CD14-positive monocyte (primary cell): ENCODE results near the gene SNX22. TPM values are rescaled to one million over a fixed set of nuclear protein-coding genes. Genes with fewer than 3 reads are reported as not detected.
A peak's percentile ranks its signal among the peaks of the same experiment; 100 is the strongest.

Source experiments
- DNase-seq, 3 donors: peaks; one replicate each; pipeline ENCODE4 v3.0.0-alpha.2; 2011 to 2022
- H2AFZ ChIP-seq: 2 replicates; pipeline ENCODE4 v1.6.0; 2012; ENCODE audit warnings: mild to moderate bottlenecking, low read depth, low read length, inconsistent platforms; ENCODE audit not compliant: insufficient read depth, poor library complexity, severe bottlenecking
- H3K27ac ChIP-seq, 2 donors: 1 replicate in 1 of 2; 2 replicates in 1 of 2; pipeline ENCODE4 v1.5.1; 2012 to 2013; ENCODE audit warnings: low read length in 2 of 2, control low read depth in 1 of 2, inconsistent platforms in 1 of 2, low read depth in 1 of 2, mild to moderate bottlenecking in 1 of 2
- H3K27me3 ChIP-seq, 2 donors: one replicate each; pipeline versions ENCODE4 v1.6.0 to v1.6.1; 2011 to 2013; ENCODE audit warnings: low read length in 2 of 2; ENCODE audit not compliant: control insufficient read depth in 2 of 2, insufficient read depth in 2 of 2
- H3K36me3 ChIP-seq, 2 donors: replicated peaks in 1 of 2; 1 replicate in 1 of 2; 2 replicates in 1 of 2; pipeline versions ENCODE4 v1.5.1 to v1.6.1; 2012 to 2013; ENCODE audit warnings: low read length in 2 of 2, control low read depth in 1 of 2, inconsistent platforms in 1 of 2, mild to moderate bottlenecking in 1 of 2; ENCODE audit not compliant: insufficient read depth in 2 of 2, control insufficient read depth in 1 of 2
- H3K4me1 ChIP-seq, 2 donors: 1 replicate in 1 of 2; 2 replicates in 1 of 2; pipeline versions ENCODE4 v1.5.1 to v1.6.1; 2012 to 2013; ENCODE audit warnings: low read length in 2 of 2, control low read depth in 1 of 2, inconsistent platforms in 1 of 2, mild to moderate bottlenecking in 1 of 2, moderate library complexity in 1 of 2; ENCODE audit not compliant: insufficient read depth in 2 of 2, control insufficient read depth in 1 of 2
- H3K4me2 ChIP-seq: replicated peaks from 2 replicates; pipeline ENCODE3; 2012; ENCODE audit warnings: low read length, moderate library complexity, mild to moderate bottlenecking; ENCODE audit not compliant: poor library complexity, severe bottlenecking; ENCODE audit errors: extremely low read depth
- H3K4me3 ChIP-seq, 3 experiments: fragments of 200-600 bp in 1 of 3; sonication (generic) in 1 of 3; replicated peaks in 1 of 3; 1 replicate in 2 of 3; 2 replicates in 1 of 3; pipeline ENCODE4 v1.5.1; 2011 to 2013; ENCODE audit warnings: low read length in 3 of 3, mild to moderate bottlenecking in 3 of 3, control low read depth in 2 of 3, low read depth in 2 of 3, inconsistent platforms in 1 of 3, moderate library complexity in 1 of 3
- H3K79me2 ChIP-seq: 2 replicates; pipeline ENCODE4 v1.6.0; 2012; ENCODE audit warnings: mild to moderate bottlenecking, control low read depth, inconsistent platforms, low read length, moderate library complexity; ENCODE audit not compliant: insufficient read depth
- H3K9ac ChIP-seq: 2 replicates; pipeline ENCODE4 v1.6.0; 2017; ENCODE audit warnings: low read length, mild to moderate bottlenecking; ENCODE audit not compliant: insufficient read depth, poor library complexity, severe bottlenecking
- H3K9me3 ChIP-seq, 2 donors: replicated peaks in 1 of 2; 1 replicate in 1 of 2; 2 replicates in 1 of 2; pipeline versions ENCODE4 v1.5.1 to v1.6.1; 2012 to 2013; ENCODE audit warnings: low read length in 2 of 2, control low read depth in 1 of 2; ENCODE audit not compliant: control insufficient read depth in 1 of 2, insufficient read depth in 1 of 2
- H4K20me1 ChIP-seq: 2 replicates; pipeline ENCODE4 v1.6.0; 2012; ENCODE audit warnings: mild to moderate bottlenecking, low read length, control low read depth, moderate library complexity; ENCODE audit not compliant: insufficient read depth
- H3K27ac Mint-ChIP-seq, 7 donors: one replicate each; pipeline ENCODE4 v1.8.0; 2020; ENCODE audit warnings: mild to moderate bottlenecking in 7 of 7, mixed read lengths in 7 of 7, moderate library complexity in 6 of 7, inconsistent platforms in 2 of 7
- H3K27me3 Mint-ChIP-seq, 3 donors: one replicate each; pipeline ENCODE4 v1.8.0; 2021 to 2022; ENCODE audit warnings: low read depth in 3 of 3, mild to moderate bottlenecking in 3 of 3, mixed read lengths in 3 of 3, moderate library complexity in 3 of 3, inconsistent platforms in 1 of 3
- H3K36me3 Mint-ChIP-seq, 2 donors: one replicate each; pipeline ENCODE4 v1.8.0; 2020; ENCODE audit warnings: mixed read lengths in 2 of 2, inconsistent platforms in 1 of 2, mild to moderate bottlenecking in 1 of 2
- H3K4me1 Mint-ChIP-seq: one replicate; pipeline ENCODE4 v1.8.0; 2020; ENCODE audit warnings: mild to moderate bottlenecking, mixed read lengths
- H3K4me3 Mint-ChIP-seq, 2 donors: one replicate each; pipeline ENCODE4 v1.8.0; 2020; ENCODE audit warnings: mild to moderate bottlenecking in 2 of 2, mixed read lengths in 2 of 2, moderate library complexity in 1 of 2
- H3K9me3 Mint-ChIP-seq, 7 donors: one replicate each; pipeline ENCODE4 v1.8.0; 2020 to 2022; ENCODE audit warnings: mixed read lengths in 7 of 7, mild to moderate bottlenecking in 6 of 7, moderate library complexity in 6 of 7, inconsistent platforms in 2 of 7
- WGBS: methylation state at CpG from one replicate; pipeline ENCODE4 v1.1.5; 2013; ENCODE audit warnings: missing lambda C conversion rate; ENCODE audit not compliant: insufficient coverage; 5-methylcytosine and 5-hydroxymethylcytosine counted together
- intact Hi-C, 2 donors: fragments of 100-400 bp; cut with micrococcal nuclease; formaldehyde crosslinking; loops; one replicate each; pipeline versions ENCODE4 v1.15.0 to v1.15.1; 2023
- polyA plus RNA-seq, 3 donors: library from polyadenylated mRNA; depleted of rRNA in 1 of 3; unstranded in 2 of 3; stranded (reverse) in 1 of 3; fragments of 300-500 nt in 2 of 3; fragments of >200 nt in 1 of 3; fragmentation: Illumina TruSeq in 2 of 3; gene quantifications; 1 replicate in 2 of 3; 2 replicates in 1 of 3; pipeline ENCODE4 v1.2.3, GENCODE V29; 2012 to 2021
- TF ChIP-seq, protein P1 (sequence below): fragments of 200-600 bp; IDR thresholded peaks from one replicate; pipeline ENCODE4 v1.8.0; 2022; ENCODE audit warnings: antibody characterized with exemption, mild to moderate bottlenecking

SNX22 gene
- polyA plus RNA-seq, 3 donors = 0.19 to 1.2 (median 0.80) TPM

GRCh38 chr15:64149424-64149823, 2.1 kb upstream of the SNX22 start:
- no peak overlapping the region for H3K9ac ChIP-seq
- H3K27ac ChIP-seq = no peak overlapping the region
- TF ChIP-seq, protein P1, sequence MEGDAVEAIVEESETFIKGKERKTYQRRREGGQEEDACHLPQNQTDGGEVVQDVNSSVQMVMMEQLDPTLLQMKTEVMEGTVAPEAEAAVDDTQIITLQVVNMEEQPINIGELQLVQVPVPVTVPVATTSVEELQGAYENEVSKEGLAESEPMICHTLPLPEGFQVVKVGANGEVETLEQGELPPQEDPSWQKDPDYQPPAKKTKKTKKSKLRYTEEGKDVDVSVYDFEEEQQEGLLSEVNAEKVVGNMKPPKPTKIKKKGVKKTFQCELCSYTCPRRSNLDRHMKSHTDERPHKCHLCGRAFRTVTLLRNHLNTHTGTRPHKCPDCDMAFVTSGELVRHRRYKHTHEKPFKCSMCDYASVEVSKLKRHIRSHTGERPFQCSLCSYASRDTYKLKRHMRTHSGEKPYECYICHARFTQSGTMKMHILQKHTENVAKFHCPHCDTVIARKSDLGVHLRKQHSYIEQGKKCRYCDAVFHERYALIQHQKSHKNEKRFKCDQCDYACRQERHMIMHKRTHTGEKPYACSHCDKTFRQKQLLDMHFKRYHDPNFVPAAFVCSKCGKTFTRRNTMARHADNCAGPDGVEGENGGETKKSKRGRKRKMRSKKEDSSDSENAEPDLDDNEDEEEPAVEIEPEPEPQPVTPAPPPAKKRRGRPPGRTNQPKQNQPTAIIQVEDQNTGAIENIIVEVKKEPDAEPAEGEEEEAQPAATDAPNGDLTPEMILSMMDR = no peak
- peak overlapping the region in 1 of 3 experiments; percentile 43 for H3K4me3 ChIP-seq
- DNase-seq = no peak
- Mint-ChIP-seq H3K27ac (peak overlapping the region in 3 of 7 donors; percentile 13 to 58 (median 55)), H3K9me3 (peaks cover 0 to 7% (median 2%) of the 10 kb centered on the region in 7 donors), H3K4me1 (peaks cover 38% of the 10 kb centered on the region), H3K36me3 (peaks cover 13 to 26% of the 10 kb centered on the region in 2 donors), H3K4me3 (no peak overlapping the region), H3K27me3 (peaks cover 24 to 34% (median 30%) of the 10 kb centered on the region in 3 donors)
- no peaks in the 10 kb centered on the region for H3K9me3 ChIP-seq
- no peak overlapping the region for H2AFZ ChIP-seq
- peaks cover 16 to 26% of the 10 kb centered on the region in 2 donors for H3K36me3 ChIP-seq
- no peaks in the 10 kb centered on the region for H3K79me2 ChIP-seq
- peaks cover 42% of the 10 kb centered on the region for H4K20me1 ChIP-seq
- peak overlapping the region; percentile 53 for H3K4me2 ChIP-seq
- H3K27me3 ChIP-seq = peaks cover 17 to 25% of the 10 kb centered on the region in 2 donors
- intact Hi-C loops = no loop called here
- H3K4me1 ChIP-seq = peaks cover 40 to 47% of the 10 kb centered on the region in 2 donors

DNA sequence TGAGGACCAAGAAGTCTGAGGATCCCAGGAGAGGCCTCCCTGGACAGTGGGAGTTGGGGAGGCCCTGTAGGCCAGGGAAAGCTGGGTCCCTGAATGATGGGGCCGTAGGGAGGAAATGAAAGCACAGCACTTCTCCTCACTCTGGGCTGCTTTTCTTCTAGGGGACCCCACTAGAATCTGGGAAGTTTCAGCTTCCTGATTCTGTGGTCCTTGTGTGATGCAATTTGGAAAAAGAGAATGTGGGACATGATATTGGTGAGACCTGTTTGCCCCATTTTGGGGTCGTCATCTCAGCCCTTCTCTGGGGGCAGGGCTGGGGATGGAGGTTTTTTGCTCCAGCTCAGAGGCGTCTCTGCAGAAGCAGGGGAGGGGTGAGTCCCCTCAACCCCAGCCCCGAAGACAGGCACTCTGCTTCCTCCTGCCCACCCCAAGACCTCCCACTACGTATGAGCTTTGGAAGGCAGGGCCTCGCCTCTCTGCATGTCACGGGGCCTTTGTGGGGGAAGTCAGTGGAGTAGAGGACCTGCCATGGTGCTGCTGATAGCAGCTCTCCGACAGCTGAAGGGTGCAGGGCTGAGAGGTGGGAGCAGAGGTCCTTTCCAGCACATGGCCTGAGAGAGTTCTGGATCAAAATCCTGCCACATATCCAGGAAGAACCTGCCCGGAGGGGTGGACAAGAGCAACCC, 1.5 kb upstream of the SNX22 start:
- Mint-ChIP-seq H3K36me3 (peaks cover 11 to 25% of the 10 kb centered on the region in 2 donors), H3K4me3 (peak overlapping the region; percentile 55 to 85), H3K9me3 (peaks cover 0 to 7% (median 2%) of the 10 kb centered on the region in 7 donors), H3K27me3 (peaks cover 24 to 34% (median 30%) of the 10 kb centered on the region in 3 donors), H3K4me1 (peaks cover 38% of the 10 kb centered on the region), H3K27ac (peak overlapping the region in 4 of 7 donors; percentile 32 to 55 (median 42))
- Histone ChIP-seq H2AFZ (no peak overlapping the region), H3K4me3 (peak overlapping the region in 1 of 3 experiments; percentile 43), H3K36me3 (peaks cover 12 to 23% of the 10 kb centered on the region in 2 donors), H3K9ac (no peak overlapping the region), H4K20me1 (peaks cover 39% of the 10 kb centered on the region), H3K27me3 (peaks cover 17 to 25% of the 10 kb centered on the region in 2 donors), H3K27ac (peak overlapping the region in 1 of 2 donors; percentile 2), H3K4me2 (peak overlapping the region; percentile 53), H3K79me2 (no peaks in the 10 kb centered on the region), H3K9me3 (no peaks in the 10 kb centered on the region), H3K4me1 (peaks cover 40 to 47% of the 10 kb centered on the region in 2 donors)
- DNase-seq = peak in 2 of 3 donors; percentile 36 to 37
- 40% methylated on average over 2 of the region's 9 CpGs for WGBS
- intact Hi-C loops = loop anchor here in 1 of 2 donors (5.0 kb wide), 1 partner anchor 398 kb away; no protein-coding TSS in a partner anchor
- TF ChIP-seq, protein P1 = no peak
